ENCODE data around the gene BRD1.

- TF ChIP-seq, protein P1, sequence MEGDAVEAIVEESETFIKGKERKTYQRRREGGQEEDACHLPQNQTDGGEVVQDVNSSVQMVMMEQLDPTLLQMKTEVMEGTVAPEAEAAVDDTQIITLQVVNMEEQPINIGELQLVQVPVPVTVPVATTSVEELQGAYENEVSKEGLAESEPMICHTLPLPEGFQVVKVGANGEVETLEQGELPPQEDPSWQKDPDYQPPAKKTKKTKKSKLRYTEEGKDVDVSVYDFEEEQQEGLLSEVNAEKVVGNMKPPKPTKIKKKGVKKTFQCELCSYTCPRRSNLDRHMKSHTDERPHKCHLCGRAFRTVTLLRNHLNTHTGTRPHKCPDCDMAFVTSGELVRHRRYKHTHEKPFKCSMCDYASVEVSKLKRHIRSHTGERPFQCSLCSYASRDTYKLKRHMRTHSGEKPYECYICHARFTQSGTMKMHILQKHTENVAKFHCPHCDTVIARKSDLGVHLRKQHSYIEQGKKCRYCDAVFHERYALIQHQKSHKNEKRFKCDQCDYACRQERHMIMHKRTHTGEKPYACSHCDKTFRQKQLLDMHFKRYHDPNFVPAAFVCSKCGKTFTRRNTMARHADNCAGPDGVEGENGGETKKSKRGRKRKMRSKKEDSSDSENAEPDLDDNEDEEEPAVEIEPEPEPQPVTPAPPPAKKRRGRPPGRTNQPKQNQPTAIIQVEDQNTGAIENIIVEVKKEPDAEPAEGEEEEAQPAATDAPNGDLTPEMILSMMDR (IDR thresholded peaks at IDR 0.05; ENCODE audit: low read depth, low read length, poor library complexity, severe bottlenecking): no peak
- no peak for TF ChIP-seq EZH2phosphoT487 (IDR thresholded peaks at IDR 0.05; ENCODE audit: borderline replicate concordance, low read length)
These were observed 43.8 kb upstream of the BRD1 start for GRCh38 chr22:49871482-49871881.

Measured in DOHH2 (cell line).